Colonic mucosa (tissue), 4 donors: ENCODE data around the gene UNC119B. TPM values are rescaled to one million over a fixed set of nuclear protein-coding genes. Genes with fewer than 3 reads are reported as not detected.
A peak's percentile ranks its signal among the peaks of the same experiment; 100 is the strongest.
"Not testable (repeated sequence)": the region's sequence is repeated elsewhere in the genome, so short reads cannot be mapped to it uniquely, and the experiment has no call there.

ENCODE experiments used
- DNase-seq: peaks from one replicate; pipeline ENCODE4 v3.0.0-alpha.2; 2020
- H3K27ac ChIP-seq: fragments of 200-600 bp; one replicate; pipeline ENCODE4 v1.8.0; 2021
- H3K27me3 ChIP-seq: fragments of 200-600 bp; one replicate; pipeline ENCODE4 v1.8.0; 2021
- H3K36me3 ChIP-seq: fragments of 200-600 bp; one replicate; pipeline ENCODE4 v1.8.0; 2021
- H3K4me1 ChIP-seq: fragments of 200-600 bp; one replicate; pipeline ENCODE4 v1.8.0; 2021; ENCODE audit warnings: mild to moderate bottlenecking
- H3K4me3 ChIP-seq: fragments of 200-600 bp; one replicate; pipeline ENCODE4 v1.8.0; 2021
- H3K9ac ChIP-seq, 2 donors: one replicate each; pipeline ENCODE4 v1.7.0; 2013; ENCODE audit warnings: control low read depth in 2 of 2, low read depth in 2 of 2, low read length in 2 of 2
- H3K9me3 ChIP-seq: fragments of 200-600 bp; one replicate; pipeline ENCODE4 v1.8.0; 2021
- CTCF ChIP-seq: fragments of 200-600 bp; IDR thresholded peaks from one replicate; pipeline ENCODE4 v1.8.0; 2022; ENCODE audit warnings: antibody characterized with exemption, mild to moderate bottlenecking
- intact Hi-C: fragments of 100-400 bp; cut with DNase I; formaldehyde crosslinking; loops from one replicate; pipeline ENCODE4 v1.14.1; 2022
- total RNA-seq, 2 donors: library from RNA; stranded (reverse); fragmentation: NEBNext Ultra II Directional in 1 of 2; extraction: Animal tissue kit (Norgen Biotek cat#: 25700) in 1 of 2; gene quantifications; one replicate each; pipeline ENCODE4 v1.2.1, GENCODE V29; 2021
- donor health status: healthy.
- donor health status: DM: no; HTN: no; CAD: no.
- donor health status: DM: no; HTN: no; CAD: no.

Gene UNC119B
- total RNA-seq, 2 donors from 2014 or later = 22.7 to 28.3 TPM

- intact Hi-C loops = no loop called here
- Histone ChIP-seq H3K9ac (peak overlapping the region in 1 of 2 donors; percentile 95), H3K4me1 (peaks cover 3% of the 10 kb centered on the region), H3K36me3 (no peaks in the 10 kb centered on the region), H3K27ac (no peak overlapping the region), H3K4me3 (no peak overlapping the region), H3K9me3 (no peaks in the 10 kb centered on the region), H3K27me3 (no peaks in the 10 kb centered on the region)
- no peak for DNase-seq
- TF ChIP-seq CTCF = no peak
Observed at GRCh38 chr12:120724720-120725119, 14.5 kb downstream of the UNC119B start.

- intact Hi-C loops = no loop called here
- DNase-seq = no peak
- Histone ChIP-seq H3K9me3 (no peaks in the 10 kb centered on the region), H3K4me1 (peaks cover 3% of the 10 kb centered on the region), H3K9ac (peak overlapping the region; percentile 13 to 95), H3K27me3 (no peaks in the 10 kb centered on the region), H3K4me3 (peak overlapping the region; percentile 70), H3K36me3 (no peaks in the 10 kb centered on the region), H3K27ac (peak overlapping the region; percentile 56)
- no peak for TF ChIP-seq CTCF
Observed at GRCh38 chr12:120725151-120725658, 14.9 kb downstream of the UNC119B start.

GRCh38 chr12:120725659-120726509 lies 15.6 kb downstream of the UNC119B start, which contains the start of gene ACADS:
ACADS (plus strand) TSS chr12:120725826; CDS start chr12:120725886, 60 bp downstream.
- DNase-seq = peak; percentile 94
- intact Hi-C loops = no loop called here
- peak within 1 kb of the TSS; percentile 70 for H3K4me3 ChIP-seq
- H3K27me3 ChIP-seq = no peaks in the 10 kb centered on the region
- peak within 1 kb of the TSS; percentile 77 to 95 for H3K9ac ChIP-seq
- H3K36me3 ChIP-seq = no peaks in the 10 kb centered on the region
- peaks cover 3% of the 10 kb centered on the region for H3K4me1 ChIP-seq
- H3K9me3 ChIP-seq = no peaks in the 10 kb centered on the region
- no peak for TF ChIP-seq CTCF
- peak within 1 kb of the TSS; percentile 56 for H3K27ac ChIP-seq

- Histone ChIP-seq H3K27ac (peak overlapping the region; percentile 56), H3K4me1 (peaks cover 3% of the 10 kb centered on the region), H3K27me3 (no peaks in the 10 kb centered on the region), H3K36me3 (no peaks in the 10 kb centered on the region), H3K9me3 (no peaks in the 10 kb centered on the region), H3K9ac (peak overlapping the region; percentile 77 to 95), H3K4me3 (peak overlapping the region; percentile 70)
- intact Hi-C loops = no loop called here
- DNase-seq = no peak
- TF ChIP-seq CTCF = no peak
Observed at GRCh38 chr12:120726510-120726793, 16.2 kb downstream of the UNC119B start.

- DNase-seq = no peak
- Histone ChIP-seq H3K9ac (peak overlapping the region; percentile 6 to 95), H3K27me3 (no peaks in the 10 kb centered on the region), H3K9me3 (no peaks in the 10 kb centered on the region), H3K27ac (peak overlapping the region; percentile 56), H3K36me3 (no peaks in the 10 kb centered on the region), H3K4me1 (peaks cover 3% of the 10 kb centered on the region), H3K4me3 (peak overlapping the region; percentile 70)
- no peak for TF ChIP-seq CTCF
- intact Hi-C loops = no loop called here
Observed at GRCh38 chr12:120726961-120727360, 16.7 kb downstream of the UNC119B start.

GRCh38 chr12:120732198-120732597 lies 21.9 kb downstream of the UNC119B start:
- H3K4me3 ChIP-seq, H3K36me3 ChIP-seq, H3K27ac ChIP-seq, intact Hi-C loops, DNase-seq, H3K4me1 ChIP-seq, H3K9ac ChIP-seq, H3K9me3 ChIP-seq, H3K27me3 ChIP-seq: not testable (repeated sequence)
